NCI-H460 (cell line): ENCODE results near the gene EXO1. TPM values are rescaled to one million over a fixed set of nuclear protein-coding genes. Genes with fewer than 3 reads are reported as not detected.

ENCODE experiments used
- total RNA-seq: library from RNA; depleted of rRNA; stranded (reverse); fragments of >200 nt; shearing (Covaris generic); gene quantifications from 2 replicates; pipeline ENCODE4 v1.2.3, GENCODE V29; 2014; rRNA removed

EXO1 gene
- total RNA-seq, 1 experiment from 2014 or later = 123 TPM

Other genes starting within 250 kb of the EXO1 start
- gene CHML, start 207.8 kb upstream of the EXO1 start, total RNA-seq = 61.6 and 70.9 TPM in 2 replicates
- 150 and 174 TPM in 2 replicates for gene OPN3, start 207.8 kb upstream of the EXO1 start, total RNA-seq
- not detected in 2 replicates for gene WDR64, start 195.9 kb upstream of the EXO1 start, total RNA-seq
- not detected in 2 replicates for gene BECN2, start 109.6 kb downstream of the EXO1 start, total RNA-seq
- 0.29 TPM in 1 of 2 replicates, not detected in the other for gene MAP1LC3C, start 150.9 kb downstream of the EXO1 start, total RNA-seq